Measurements from ENCODE around the gene OSER1.
"Not testable (repeated sequence)": the region's sequence is repeated elsewhere in the genome, so short reads cannot be mapped to it uniquely, and the experiment has no call there.

Gene OSER1

DNA sequence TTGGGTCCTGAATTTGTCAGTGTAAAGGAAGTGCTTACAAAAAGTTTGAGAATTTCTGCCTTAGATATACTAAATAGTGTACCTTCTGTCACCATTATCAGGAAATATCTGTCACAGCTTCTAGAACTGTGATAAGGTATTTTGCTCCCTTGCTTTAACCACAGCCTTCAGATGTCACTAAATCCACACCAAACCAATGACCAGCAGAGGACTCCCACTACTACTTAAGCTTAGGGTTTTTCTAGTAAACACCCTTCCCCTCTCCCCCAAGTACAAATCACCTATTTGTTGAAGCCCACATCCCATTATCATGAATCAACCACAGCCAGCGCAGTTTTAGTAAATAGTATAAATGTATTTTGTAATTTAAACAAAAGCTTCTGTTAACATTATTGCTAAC is 15.0 kb downstream of the OSER1 start:
- Histone ChIP-seq H3K27me3 (ENCODE audit: insufficient read depth, low read depth) (no peaks in the 10 kb centered on the region), H3K79me2 (ENCODE audit: insufficient read depth, low read depth) (peaks cover 6% of the 10 kb centered on the region), H3K4me1 (ENCODE audit: low read depth, poor library complexity, severe bottlenecking) (peaks cover under 1% of the 10 kb centered on the region), H3K4me3 (IDR thresholded peaks at IDR 0.05; ENCODE audit: insufficient read depth, low read depth, low read length) (no peak overlapping the region), H3K36me3 (ENCODE audit: insufficient read depth) (peaks cover 5% of the 10 kb centered on the region; the same call in 1 of the 2 replicates), H4K20me1 (ENCODE audit: insufficient read depth) (no peaks in the 10 kb centered on the region), H3K27ac (no peak overlapping the region), H2AFZ (ENCODE audit: low read depth) (no peak overlapping the region), H3K4me2 (no peak overlapping the region), H3K9ac (no peak overlapping the region)
- TF ChIP-seq, protein P1, sequence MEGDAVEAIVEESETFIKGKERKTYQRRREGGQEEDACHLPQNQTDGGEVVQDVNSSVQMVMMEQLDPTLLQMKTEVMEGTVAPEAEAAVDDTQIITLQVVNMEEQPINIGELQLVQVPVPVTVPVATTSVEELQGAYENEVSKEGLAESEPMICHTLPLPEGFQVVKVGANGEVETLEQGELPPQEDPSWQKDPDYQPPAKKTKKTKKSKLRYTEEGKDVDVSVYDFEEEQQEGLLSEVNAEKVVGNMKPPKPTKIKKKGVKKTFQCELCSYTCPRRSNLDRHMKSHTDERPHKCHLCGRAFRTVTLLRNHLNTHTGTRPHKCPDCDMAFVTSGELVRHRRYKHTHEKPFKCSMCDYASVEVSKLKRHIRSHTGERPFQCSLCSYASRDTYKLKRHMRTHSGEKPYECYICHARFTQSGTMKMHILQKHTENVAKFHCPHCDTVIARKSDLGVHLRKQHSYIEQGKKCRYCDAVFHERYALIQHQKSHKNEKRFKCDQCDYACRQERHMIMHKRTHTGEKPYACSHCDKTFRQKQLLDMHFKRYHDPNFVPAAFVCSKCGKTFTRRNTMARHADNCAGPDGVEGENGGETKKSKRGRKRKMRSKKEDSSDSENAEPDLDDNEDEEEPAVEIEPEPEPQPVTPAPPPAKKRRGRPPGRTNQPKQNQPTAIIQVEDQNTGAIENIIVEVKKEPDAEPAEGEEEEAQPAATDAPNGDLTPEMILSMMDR (conservative IDR thresholded peaks at IDR 0.05; ENCODE audit: low read depth, low read length), result no peak

DNA sequence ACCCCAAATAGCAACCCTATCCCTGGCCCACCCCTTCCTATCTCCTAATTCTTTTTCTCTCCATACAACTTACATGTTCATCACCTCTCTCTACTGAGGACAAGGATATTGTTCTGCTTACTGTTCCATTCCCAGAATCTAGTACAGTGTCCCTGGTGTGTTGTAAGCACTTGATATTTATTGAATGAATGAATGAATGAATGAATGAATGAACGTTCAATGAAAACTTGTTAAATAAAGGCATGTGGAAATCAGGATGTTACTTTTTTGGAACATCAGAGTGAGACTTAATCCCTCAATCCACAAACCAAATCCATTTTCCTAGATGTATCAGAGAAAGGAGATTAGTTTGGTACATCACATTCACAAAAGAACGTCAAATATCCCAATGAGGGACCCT is 16.8 kb downstream of the OSER1 start:
- no peak overlapping the region for H3K9ac ChIP-seq
- H2AFZ ChIP-seq (ENCODE audit: low read depth), result no peak overlapping the region
- H3K4me3 ChIP-seq (IDR thresholded peaks at IDR 0.05; ENCODE audit: insufficient read depth, low read depth, low read length), result no peak overlapping the region
- H3K36me3 ChIP-seq (ENCODE audit: insufficient read depth), result no peaks in the 10 kb centered on the region
- H4K20me1 ChIP-seq (ENCODE audit: insufficient read depth), result no peaks in the 10 kb centered on the region
- TF ChIP-seq, protein P1 (conservative IDR thresholded peaks at IDR 0.05; ENCODE audit: low read depth, low read length), result no peak
- no peak overlapping the region for H3K27ac ChIP-seq
- no peak overlapping the region for H3K4me2 ChIP-seq
- H3K79me2 ChIP-seq (ENCODE audit: insufficient read depth, low read depth), result no peaks in the 10 kb centered on the region
- H3K27me3 ChIP-seq (ENCODE audit: insufficient read depth, low read depth), result no peaks in the 10 kb centered on the region
- no peaks in the 10 kb centered on the region for H3K4me1 ChIP-seq (ENCODE audit: low read depth, poor library complexity, severe bottlenecking)

GRCh38 chr20:44191640-44192039 is 18.9 kb downstream of the OSER1 start:
- H3K4me2 ChIP-seq; H3K4me1 ChIP-seq (ENCODE audit: low read depth, poor library complexity, severe bottlenecking); H3K4me3 ChIP-seq (IDR thresholded peaks at IDR 0.05; ENCODE audit: insufficient read depth, low read depth, low read length); H3K27me3 ChIP-seq (ENCODE audit: insufficient read depth, low read depth); H3K9ac ChIP-seq; H2AFZ ChIP-seq (ENCODE audit: low read depth); H3K27ac ChIP-seq; H4K20me1 ChIP-seq (ENCODE audit: insufficient read depth); H3K36me3 ChIP-seq (ENCODE audit: insufficient read depth); H3K79me2 ChIP-seq (ENCODE audit: insufficient read depth, low read depth): not testable (repeated sequence)

DNA sequence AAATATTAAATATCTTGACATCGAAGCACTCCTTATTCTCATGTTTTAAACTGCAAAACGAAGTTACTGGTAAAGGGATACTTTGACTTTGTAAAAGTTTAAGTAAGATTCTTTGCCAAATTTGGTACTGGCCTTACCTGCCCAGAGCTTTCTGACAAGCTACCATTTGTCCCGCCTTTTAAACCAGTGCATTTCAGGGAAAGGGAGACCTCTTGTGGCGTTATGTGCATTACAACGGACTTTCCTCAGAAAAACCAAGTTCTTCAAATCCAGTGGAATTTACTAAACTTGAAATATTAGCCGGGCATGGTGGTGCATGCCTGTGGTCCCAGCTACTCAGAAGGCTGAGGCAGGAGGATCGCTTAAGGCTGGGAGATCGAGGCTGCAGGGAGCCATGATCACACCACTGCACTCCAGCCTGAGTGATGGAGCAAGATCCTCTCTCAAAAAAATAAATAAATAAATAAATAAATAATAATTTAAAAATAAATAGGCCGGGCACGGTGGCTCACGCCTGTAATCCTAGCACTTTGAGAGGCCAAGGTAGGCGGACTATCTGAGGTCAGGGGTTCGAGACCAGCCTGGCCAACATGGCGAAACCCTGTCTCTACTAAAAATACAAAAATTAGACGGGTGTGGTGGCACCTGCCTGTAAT is 20.2 kb downstream of the OSER1 start:
- not testable (repeated sequence) for H4K20me1 ChIP-seq (ENCODE audit: insufficient read depth); H3K79me2 ChIP-seq (ENCODE audit: insufficient read depth, low read depth); H3K4me1 ChIP-seq (ENCODE audit: low read depth, poor library complexity, severe bottlenecking); H3K4me3 ChIP-seq (IDR thresholded peaks at IDR 0.05; ENCODE audit: insufficient read depth, low read depth, low read length); H3K27me3 ChIP-seq (ENCODE audit: insufficient read depth, low read depth); H3K9ac ChIP-seq; H3K36me3 ChIP-seq (ENCODE audit: insufficient read depth); H3K4me2 ChIP-seq; H2AFZ ChIP-seq (ENCODE audit: low read depth); H3K27ac ChIP-seq
- TF ChIP-seq, protein P1 (conservative IDR thresholded peaks at IDR 0.05; ENCODE audit: low read depth, low read length), result peak; percentile 88

GRCh38 chr20:44188752-44189151 is 21.8 kb downstream of the OSER1 start:
- no peak overlapping the region for H3K4me3 ChIP-seq (IDR thresholded peaks at IDR 0.05; ENCODE audit: insufficient read depth, low read depth, low read length)
- no peak overlapping the region for H3K4me2 ChIP-seq
- no peaks in the 10 kb centered on the region for H3K27me3 ChIP-seq (ENCODE audit: insufficient read depth, low read depth)

More at GRCh38 chr20:44188752-44189151, 21.8 kb downstream of the OSER1 start:
- TF ChIP-seq, protein P1 (conservative IDR thresholded peaks at IDR 0.05; ENCODE audit: low read depth, low read length), result no peak
- H3K79me2 ChIP-seq (ENCODE audit: insufficient read depth, low read depth), result no peaks in the 10 kb centered on the region
- no peaks in the 10 kb centered on the region for H4K20me1 ChIP-seq (ENCODE audit: insufficient read depth)
- no peaks in the 10 kb centered on the region for H3K36me3 ChIP-seq (ENCODE audit: insufficient read depth)
- H3K9ac ChIP-seq, result no peak overlapping the region
- H3K27ac ChIP-seq, result no peak overlapping the region
- H2AFZ ChIP-seq (ENCODE audit: low read depth), result no peak overlapping the region
- H3K4me1 ChIP-seq (ENCODE audit: low read depth, poor library complexity, severe bottlenecking), result no peaks in the 10 kb centered on the region
